ENCODE data around the gene IGSF3. TPM values are rescaled to one million over a fixed set of nuclear protein-coding genes. Genes with fewer than 3 reads are reported as not detected.
"Not testable (repeated sequence)": the region's sequence is repeated elsewhere in the genome, so short reads cannot be mapped to it uniquely, and the experiment has no call there.

IGSF3 gene
- polyA plus RNA-seq, 1 donor (not counting 4 experiments of a cell fraction or from before 2014, with no cell fraction given), result 47.4 TPM

DNA sequence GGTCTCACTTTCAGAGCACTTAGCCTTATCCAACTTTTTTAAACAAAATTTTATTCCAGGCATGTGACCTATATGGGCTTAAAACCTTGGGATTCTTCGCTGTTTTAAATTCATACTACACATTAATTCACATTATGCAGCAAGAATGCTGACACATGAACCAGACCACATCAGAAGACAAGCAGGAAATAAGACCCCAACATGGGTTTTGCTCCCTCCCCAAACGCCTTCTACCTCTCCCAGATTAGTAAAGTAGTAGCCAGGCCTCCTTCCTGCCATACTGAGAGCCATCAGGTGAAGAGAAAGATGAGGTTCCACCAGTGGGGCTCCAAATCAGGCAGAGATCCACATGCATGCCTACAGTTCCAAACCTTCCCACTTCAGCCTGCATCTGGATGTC is 3.7 kb downstream of the IGSF3 start:
- Histone ChIP-seq H4K20me1 (ENCODE audit: control insufficient read depth, extremely low read depth, insufficient read depth, low read length) (no peaks in the 10 kb centered on the region), H3K9me1 (ENCODE audit: control insufficient read depth, extremely low read depth, insufficient read depth, low read length) (no peaks in the 10 kb centered on the region), H3K27ac (ENCODE audit: control insufficient read depth, insufficient read depth, low read length) (no peak overlapping the region), H3K79me2 (ENCODE audit: control insufficient read depth, insufficient read depth, low read length) (peaks cover 52% of the 10 kb centered on the region), H3K4me2 (ENCODE audit: control insufficient read depth, extremely low read depth, insufficient read depth, low read depth, low read length) (no peak overlapping the region), H3K36me3 (ENCODE audit: control insufficient read depth in 2 of 2, extremely low read depth in 1 of 2, insufficient read depth in 2 of 2, low read length in 2 of 2) (peaks cover 9 to 10% of the 10 kb centered on the region in 2 experiments), H3K27me3 (ENCODE audit: control insufficient read depth, extremely low read depth, insufficient read depth, low read length) (no peaks in the 10 kb centered on the region), H3K4me1 (ENCODE audit: control insufficient read depth, extremely low read depth, insufficient read depth, low read length) (peaks cover 18% of the 10 kb centered on the region), H2AFZ (ENCODE audit: control insufficient read depth, low read length) (no peak overlapping the region), H3K9ac (ENCODE audit: control insufficient read depth, extremely low read depth, insufficient read depth, low read length) (no peak overlapping the region), H3K4me3 (ENCODE audit: control insufficient read depth in 2 of 3, extremely low read depth in 1 of 3, insufficient read depth in 2 of 3, low read depth in 1 of 3, low read length in 3 of 3) (no peak overlapping the region), H3K9me3 (ENCODE audit: control insufficient read depth, low read depth, low read length) (no peaks in the 10 kb centered on the region)
- dilution Hi-C loops (cut with MboI; ENCODE audit: extremely low pct_ligation_motif_present, low sequenced_read_pairs), result no loop called here
- TF ChIP-seq, protein P1, sequence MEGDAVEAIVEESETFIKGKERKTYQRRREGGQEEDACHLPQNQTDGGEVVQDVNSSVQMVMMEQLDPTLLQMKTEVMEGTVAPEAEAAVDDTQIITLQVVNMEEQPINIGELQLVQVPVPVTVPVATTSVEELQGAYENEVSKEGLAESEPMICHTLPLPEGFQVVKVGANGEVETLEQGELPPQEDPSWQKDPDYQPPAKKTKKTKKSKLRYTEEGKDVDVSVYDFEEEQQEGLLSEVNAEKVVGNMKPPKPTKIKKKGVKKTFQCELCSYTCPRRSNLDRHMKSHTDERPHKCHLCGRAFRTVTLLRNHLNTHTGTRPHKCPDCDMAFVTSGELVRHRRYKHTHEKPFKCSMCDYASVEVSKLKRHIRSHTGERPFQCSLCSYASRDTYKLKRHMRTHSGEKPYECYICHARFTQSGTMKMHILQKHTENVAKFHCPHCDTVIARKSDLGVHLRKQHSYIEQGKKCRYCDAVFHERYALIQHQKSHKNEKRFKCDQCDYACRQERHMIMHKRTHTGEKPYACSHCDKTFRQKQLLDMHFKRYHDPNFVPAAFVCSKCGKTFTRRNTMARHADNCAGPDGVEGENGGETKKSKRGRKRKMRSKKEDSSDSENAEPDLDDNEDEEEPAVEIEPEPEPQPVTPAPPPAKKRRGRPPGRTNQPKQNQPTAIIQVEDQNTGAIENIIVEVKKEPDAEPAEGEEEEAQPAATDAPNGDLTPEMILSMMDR (optimal IDR thresholded peaks at IDR 0.05 in 1 of 3, IDR thresholded peaks at IDR 0.05 in 1 of 3, conservative IDR thresholded peaks at IDR 0.05 in 1 of 3; ENCODE audit: extremely low read depth in 1 of 3, insufficient read depth in 2 of 3, low read length in 3 of 3), result no peak
- TF ChIP-seq EZH2 (IDR thresholded peaks at IDR 0.05; ENCODE audit: low read length), result no peak
- FAIRE-seq (no peak), DNase-seq (ENCODE audit: low read depth, low spot score) (no peak)

DNA sequence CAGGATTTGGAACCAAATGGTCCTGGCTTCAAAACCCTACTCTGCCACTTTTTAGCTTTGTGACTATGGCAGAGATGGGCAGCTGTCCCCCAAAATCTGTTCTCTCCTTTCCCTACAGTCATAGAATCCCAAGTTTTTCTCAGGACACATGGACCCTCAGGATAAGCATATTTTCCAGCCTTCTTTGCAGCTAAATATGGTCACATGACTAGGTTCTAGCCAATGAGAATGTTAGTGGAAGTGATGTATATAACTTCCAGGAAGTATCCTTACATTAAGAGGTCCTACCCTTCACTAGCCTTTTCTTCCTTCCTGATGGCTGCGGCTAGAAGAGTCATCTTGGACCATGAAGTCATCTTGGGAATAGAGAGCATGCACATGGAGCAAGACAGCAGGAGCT is 5.9 kb downstream of the IGSF3 start:
- Histone ChIP-seq H3K9me1 (ENCODE audit: control insufficient read depth, extremely low read depth, insufficient read depth, low read length) (no peaks in the 10 kb centered on the region), H3K4me3 (ENCODE audit: control insufficient read depth in 2 of 3, extremely low read depth in 1 of 3, insufficient read depth in 2 of 3, low read depth in 1 of 3, low read length in 3 of 3) (no peak overlapping the region), H3K9me3 (ENCODE audit: control insufficient read depth, low read depth, low read length) (no peaks in the 10 kb centered on the region), H3K4me2 (ENCODE audit: control insufficient read depth, extremely low read depth, insufficient read depth, low read depth, low read length) (no peak overlapping the region), H3K27me3 (ENCODE audit: control insufficient read depth, extremely low read depth, insufficient read depth, low read length) (no peaks in the 10 kb centered on the region), H3K9ac (ENCODE audit: control insufficient read depth, extremely low read depth, insufficient read depth, low read length) (no peak overlapping the region), H4K20me1 (ENCODE audit: control insufficient read depth, extremely low read depth, insufficient read depth, low read length) (no peaks in the 10 kb centered on the region), H3K79me2 (ENCODE audit: control insufficient read depth, insufficient read depth, low read length) (peaks cover 57% of the 10 kb centered on the region), H2AFZ (ENCODE audit: control insufficient read depth, low read length) (no peak overlapping the region), H3K27ac (ENCODE audit: control insufficient read depth, insufficient read depth, low read length) (no peak overlapping the region), H3K4me1 (ENCODE audit: control insufficient read depth, extremely low read depth, insufficient read depth, low read length) (peaks cover 18% of the 10 kb centered on the region), H3K36me3 (ENCODE audit: control insufficient read depth in 2 of 2, extremely low read depth in 1 of 2, insufficient read depth in 2 of 2, low read length in 2 of 2) (peaks cover 9 to 10% of the 10 kb centered on the region in 2 experiments)
- no peak for TF ChIP-seq EZH2 (IDR thresholded peaks at IDR 0.05; ENCODE audit: low read length)
- TF ChIP-seq, protein P1 (optimal IDR thresholded peaks at IDR 0.05 in 1 of 3, IDR thresholded peaks at IDR 0.05 in 1 of 3, conservative IDR thresholded peaks at IDR 0.05 in 1 of 3; ENCODE audit: extremely low read depth in 1 of 3, insufficient read depth in 2 of 3, low read length in 3 of 3), result no peak
- no peak for FAIRE-seq
- DNase-seq (ENCODE audit: low read depth, low spot score), result no peak
- dilution Hi-C loops (cut with MboI; ENCODE audit: extremely low pct_ligation_motif_present, low sequenced_read_pairs), result no loop called here

DNA sequence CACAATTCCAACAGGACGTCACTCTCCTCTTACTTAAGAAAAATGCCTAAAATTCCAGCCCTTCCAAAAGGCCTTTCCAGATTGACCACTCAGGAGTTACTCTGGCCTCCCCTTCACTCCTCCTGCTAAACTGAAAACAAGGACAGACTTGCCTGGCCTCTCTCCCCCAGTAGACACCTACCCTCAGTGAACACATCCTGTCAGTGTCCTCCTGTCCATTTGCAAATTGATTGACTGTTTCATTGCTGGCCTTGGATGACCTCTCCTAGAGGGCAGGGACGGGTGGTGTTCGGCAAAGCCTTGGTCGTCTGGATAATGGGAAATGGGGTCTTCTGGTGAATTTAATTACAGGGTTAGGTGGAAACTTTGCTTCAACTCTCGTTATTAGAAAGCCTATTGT is 8.9 kb downstream of the IGSF3 start:
- H3K27ac ChIP-seq (ENCODE audit: control insufficient read depth, insufficient read depth, low read length); H3K4me2 ChIP-seq (ENCODE audit: control insufficient read depth, extremely low read depth, insufficient read depth, low read depth, low read length); dilution Hi-C loops (cut with MboI; ENCODE audit: extremely low pct_ligation_motif_present, low sequenced_read_pairs); H3K9me3 ChIP-seq (ENCODE audit: control insufficient read depth, low read depth, low read length); H3K27me3 ChIP-seq (ENCODE audit: control insufficient read depth, extremely low read depth, insufficient read depth, low read length); H3K36me3 ChIP-seq (ENCODE audit: control insufficient read depth in 2 of 2, extremely low read depth in 1 of 2, insufficient read depth in 2 of 2, low read length in 2 of 2); H3K4me3 ChIP-seq (ENCODE audit: control insufficient read depth in 2 of 3, extremely low read depth in 1 of 3, insufficient read depth in 2 of 3, low read depth in 1 of 3, low read length in 3 of 3); H4K20me1 ChIP-seq (ENCODE audit: control insufficient read depth, extremely low read depth, insufficient read depth, low read length); FAIRE-seq; DNase-seq (ENCODE audit: low read depth, low spot score); H2AFZ ChIP-seq (ENCODE audit: control insufficient read depth, low read length); H3K9me1 ChIP-seq (ENCODE audit: control insufficient read depth, extremely low read depth, insufficient read depth, low read length); H3K4me1 ChIP-seq (ENCODE audit: control insufficient read depth, extremely low read depth, insufficient read depth, low read length); H3K9ac ChIP-seq (ENCODE audit: control insufficient read depth, extremely low read depth, insufficient read depth, low read length): not testable (repeated sequence)
- H3K79me2 ChIP-seq (ENCODE audit: control insufficient read depth, insufficient read depth, low read length), result peaks cover 31% of the 10 kb centered on the region

- H3K36me3 ChIP-seq (ENCODE audit: control insufficient read depth in 2 of 2, extremely low read depth in 1 of 2, insufficient read depth in 2 of 2, low read length in 2 of 2); H3K27me3 ChIP-seq (ENCODE audit: control insufficient read depth, extremely low read depth, insufficient read depth, low read length); DNase-seq (ENCODE audit: low read depth, low spot score); H3K4me1 ChIP-seq (ENCODE audit: control insufficient read depth, extremely low read depth, insufficient read depth, low read length); H3K27ac ChIP-seq (ENCODE audit: control insufficient read depth, insufficient read depth, low read length); H3K4me3 ChIP-seq (ENCODE audit: control insufficient read depth in 2 of 3, extremely low read depth in 1 of 3, insufficient read depth in 2 of 3, low read depth in 1 of 3, low read length in 3 of 3); H2AFZ ChIP-seq (ENCODE audit: control insufficient read depth, low read length); dilution Hi-C loops (cut with MboI; ENCODE audit: extremely low pct_ligation_motif_present, low sequenced_read_pairs); H3K9me3 ChIP-seq (ENCODE audit: control insufficient read depth, low read depth, low read length); H3K4me2 ChIP-seq (ENCODE audit: control insufficient read depth, extremely low read depth, insufficient read depth, low read depth, low read length); H3K9ac ChIP-seq (ENCODE audit: control insufficient read depth, extremely low read depth, insufficient read depth, low read length); FAIRE-seq; H3K9me1 ChIP-seq (ENCODE audit: control insufficient read depth, extremely low read depth, insufficient read depth, low read length); H4K20me1 ChIP-seq (ENCODE audit: control insufficient read depth, extremely low read depth, insufficient read depth, low read length): not testable (repeated sequence)
- H3K79me2 ChIP-seq (ENCODE audit: control insufficient read depth, insufficient read depth, low read length), result peaks cover 23% of the 10 kb centered on the region
Observed at GRCh38 chr1:116657836-116658235, 9.7 kb downstream of the IGSF3 start.

Data from keratinocyte (primary cell).